HG03575 (cell line): ENCODE measurements around the gene CILP2.

ENCODE experiments used
- ATAC-seq: cut with Tn5 transposase; IDR thresholded peaks from one replicate; pipeline ENCODE4 v1.9.1; 2021; ENCODE audit not compliant: unreplicated experiment, insufficient number of reproducible peaks, low FRiP score; ENCODE audit errors: extremely low read depth

CILP2 gene

DNA sequence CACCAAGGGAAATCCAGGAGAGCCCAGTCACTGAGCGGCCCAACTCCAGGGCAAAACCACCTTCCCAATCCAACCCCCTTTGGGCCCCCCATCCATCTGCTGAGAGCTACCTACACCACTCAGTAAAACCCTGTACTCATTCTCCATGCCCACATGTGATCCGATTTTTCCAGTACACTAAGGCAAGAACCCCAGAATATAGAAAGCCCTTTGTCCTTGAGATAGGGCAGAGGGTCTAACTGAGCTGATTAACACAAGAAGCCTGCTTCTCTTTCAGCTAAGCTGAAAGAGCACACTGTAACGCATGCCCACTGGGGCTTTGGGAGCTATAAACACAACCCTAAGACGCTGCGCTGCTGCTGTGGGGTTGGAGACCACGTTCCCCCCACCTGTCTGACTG is 44.4 kb downstream of the CILP2 start:
- ATAC-seq, result no peak

DNA sequence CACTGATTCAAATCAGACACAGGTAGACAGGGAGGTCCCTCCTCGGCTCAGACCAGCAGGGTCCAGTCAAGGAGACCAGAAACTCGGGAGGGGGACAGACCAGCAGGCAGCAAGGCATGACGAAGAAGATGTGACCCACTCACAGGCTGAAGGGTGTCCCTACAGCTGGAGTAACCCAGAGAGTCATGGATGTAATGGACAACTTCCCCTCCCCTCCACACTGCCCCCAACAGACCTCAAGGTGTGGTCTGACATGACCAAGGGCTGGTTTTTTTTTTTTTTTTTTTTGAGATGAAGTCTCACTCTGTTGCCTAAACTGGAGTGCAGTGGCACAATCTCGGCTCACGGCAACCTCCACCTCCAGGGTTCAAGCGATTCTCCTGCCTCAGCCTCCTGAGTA is 46.3 kb downstream of the CILP2 start:
- no peak for ATAC-seq

DNA sequence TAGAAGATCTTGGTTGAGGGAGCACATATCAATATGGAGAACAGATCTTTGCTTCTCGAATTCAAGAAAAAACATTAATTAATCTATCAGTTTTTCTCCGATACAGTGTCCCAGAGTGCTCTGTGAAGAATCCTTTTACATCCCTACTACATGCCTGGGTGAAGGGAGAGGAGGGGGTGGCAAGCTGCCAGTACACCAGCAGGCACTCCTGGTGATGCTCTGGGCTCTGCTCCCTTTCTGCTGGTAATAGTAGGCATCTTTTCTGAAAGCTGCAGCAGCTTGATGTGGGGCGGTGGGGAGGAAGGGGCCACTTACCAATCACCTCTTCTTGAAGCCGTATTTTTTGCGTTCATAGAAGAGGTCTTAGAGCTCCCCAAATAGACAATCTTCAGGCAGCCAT is 49.7 kb downstream of the CILP2 start:
- ATAC-seq, result no peak

DNA sequence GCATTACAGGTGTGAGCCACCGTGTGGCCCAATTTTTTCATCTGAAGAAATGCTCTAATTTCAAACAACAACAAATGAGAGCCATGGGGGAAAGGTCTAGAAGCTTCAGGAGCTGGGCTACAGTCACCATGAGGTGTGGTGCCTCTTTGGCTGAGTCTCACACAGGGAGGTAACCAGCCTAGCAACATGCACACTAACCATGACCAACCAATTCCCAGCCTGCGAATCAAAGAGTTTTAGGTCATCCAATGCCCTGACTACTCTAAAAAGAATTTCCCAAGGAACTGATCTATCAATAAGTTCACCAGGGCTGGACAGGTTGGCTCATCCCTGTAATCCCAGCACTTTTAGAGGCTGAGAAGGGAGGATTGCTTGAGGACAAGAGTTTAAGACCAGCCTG is 50.5 kb downstream of the CILP2 start:
- no peak for ATAC-seq

DNA sequence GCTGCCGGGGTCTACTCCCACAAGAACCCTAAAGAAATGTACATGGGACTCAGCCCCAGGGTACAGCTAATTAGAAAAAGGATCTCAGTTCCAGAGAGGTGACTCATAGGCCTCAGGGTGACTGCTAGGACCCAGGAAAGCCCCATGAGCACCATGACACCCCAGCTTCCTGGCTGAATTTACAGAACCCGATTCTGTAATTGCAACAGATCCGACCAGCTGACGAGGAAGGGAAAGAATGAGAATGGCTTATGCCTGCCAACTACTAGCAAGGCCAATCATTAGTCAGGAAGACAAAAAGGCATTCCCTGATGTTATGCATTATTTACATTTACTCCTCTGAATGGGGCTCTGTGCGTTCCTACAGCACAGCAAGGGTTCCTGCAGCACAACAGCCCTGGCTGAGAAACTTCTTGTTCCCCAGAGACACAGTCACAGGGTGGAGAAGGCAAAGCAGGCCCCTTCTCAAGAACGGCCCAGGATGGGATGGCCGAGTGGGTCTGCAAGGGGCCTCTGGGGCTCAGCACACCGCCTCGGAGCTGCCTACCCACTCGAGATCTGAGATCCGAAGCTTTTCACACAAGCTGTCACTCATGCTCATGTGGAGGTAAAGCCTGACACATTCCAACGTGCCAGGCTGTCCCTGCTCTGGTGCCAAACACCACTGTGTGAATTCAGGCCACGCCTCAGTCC is 53.2 kb downstream of the CILP2 start:
- ATAC-seq, result no peak

DNA sequence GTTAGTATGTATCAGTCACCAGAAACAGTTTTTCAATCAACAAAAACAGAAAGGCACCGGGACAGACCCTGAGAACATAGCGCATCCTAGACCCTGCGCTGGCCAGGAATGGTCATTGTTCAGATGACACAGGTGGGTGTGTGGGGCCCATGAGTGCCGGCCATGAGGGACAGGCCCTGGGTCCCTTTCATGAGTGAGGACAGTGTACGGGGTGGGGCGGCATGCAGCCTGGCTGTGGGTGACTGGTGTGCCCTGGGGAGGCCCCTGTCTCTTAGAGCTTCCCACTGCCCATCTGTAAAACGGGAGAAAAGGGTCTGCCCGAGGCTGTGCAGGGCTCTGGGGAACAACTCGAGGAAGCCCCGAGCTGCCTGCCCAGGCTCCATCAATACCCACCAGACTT is 54.6 kb downstream of the CILP2 start:
- no peak for ATAC-seq

DNA sequence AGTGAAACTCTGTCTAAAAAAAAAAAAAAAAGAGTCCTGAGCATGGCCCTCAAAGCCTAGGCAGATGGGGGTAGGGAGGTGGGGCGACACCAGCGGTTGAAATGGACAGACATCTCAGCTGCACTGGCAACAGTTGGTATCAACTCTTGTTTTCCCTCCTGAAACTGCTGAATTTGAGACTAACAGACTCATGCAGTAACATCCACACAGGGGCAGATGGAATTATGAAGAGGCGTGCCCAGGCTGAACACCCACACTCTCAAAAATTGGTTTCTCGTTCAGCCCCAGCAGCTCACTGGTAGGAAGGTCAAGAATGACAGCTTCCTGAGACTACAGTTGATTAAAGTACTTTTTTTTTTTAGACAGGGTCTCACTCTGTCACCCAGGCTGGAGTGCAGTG is 56.3 kb downstream of the CILP2 start:
- ATAC-seq, result no peak

DNA sequence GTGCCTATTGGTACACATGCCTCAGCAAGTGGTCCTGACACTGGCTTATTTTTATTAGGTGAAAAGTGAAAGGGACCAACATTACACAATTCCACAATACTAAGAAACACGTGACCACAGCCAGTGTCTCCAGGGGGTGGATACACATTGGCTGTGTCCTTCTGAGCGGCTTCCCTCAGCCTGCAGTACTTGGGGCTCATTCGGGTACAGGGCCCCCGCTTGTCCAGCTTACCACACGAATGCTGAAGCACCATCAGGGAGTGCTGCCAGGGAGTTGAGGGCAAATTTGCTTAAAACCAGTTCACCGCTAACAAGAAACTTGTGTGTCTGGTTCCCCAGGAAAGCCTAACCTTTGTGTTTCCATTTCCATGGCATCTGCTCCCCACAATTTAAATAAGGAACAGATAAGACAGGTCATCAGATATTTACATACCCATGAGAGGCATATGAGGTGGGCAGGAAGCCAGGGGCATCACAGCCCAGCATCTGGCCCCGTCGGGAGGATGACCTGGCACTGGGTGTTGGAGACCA is 57.2 kb downstream of the CILP2 start:
- no peak for ATAC-seq
